GM06990 (cell line): ENCODE data around the gene PTPRN2.

Experiments
- DNase-seq: peaks from one replicate; pipeline ENCODE4 v3.0.0-alpha.2; 2011; ENCODE audit not compliant: insufficient read length; ENCODE audit errors: extremely low read depth
- H3K27me3 ChIP-seq: replicated peaks from 2 replicates; pipeline ENCODE4 v1.6.0; 2011; ENCODE audit warnings: low read length; ENCODE audit not compliant: control insufficient read depth, insufficient read depth
- H3K36me3 ChIP-seq: 2 replicates; pipeline ENCODE4 v1.5.1; 2011; ENCODE audit warnings: low read length; ENCODE audit not compliant: control insufficient read depth, insufficient read depth
- H3K4me3 ChIP-seq: replicated peaks from 2 replicates; pipeline ENCODE4 v1.5.1; 2011; ENCODE audit warnings: low read depth, mild to moderate bottlenecking, control low read depth, low read length
- CTCF ChIP-seq: IDR thresholded peaks from 2 replicates; pipeline ENCODE4 v1.5.1; 2011; ENCODE audit warnings: low read length, control low read depth, mild to moderate bottlenecking, inconsistent platforms; ENCODE audit not compliant: insufficient read depth, poor library complexity, severe bottlenecking

The PTPRN2 gene

GRCh38 chr7:157971501-157971900 is 616.1 kb downstream of the PTPRN2 start:
- DNase-seq: no peak
- no peaks in the 10 kb centered on the region for H3K36me3 ChIP-seq
- TF ChIP-seq CTCF: no peak
- no peak overlapping the region for H3K4me3 ChIP-seq
- H3K27me3 ChIP-seq: no peaks in the 10 kb centered on the region

DNA sequence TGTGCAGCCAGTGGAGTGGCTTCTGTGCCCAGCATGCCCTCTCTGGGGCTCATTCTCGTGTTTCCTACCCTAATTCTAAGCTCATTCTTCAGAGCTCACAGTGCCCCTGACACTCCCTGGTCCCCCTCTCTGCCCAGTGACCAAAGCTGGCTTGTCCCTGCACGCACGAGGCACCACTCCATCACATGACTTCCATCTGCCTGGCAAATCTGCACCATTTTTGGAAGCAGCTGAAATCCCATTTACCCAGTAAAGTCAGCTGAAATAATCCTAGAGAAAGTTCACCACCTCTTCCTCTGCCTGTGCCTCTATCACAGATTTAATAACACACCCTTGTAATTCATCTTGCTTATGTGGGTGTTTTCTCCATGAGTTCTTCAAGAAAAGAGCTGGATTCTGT is 616.9 kb downstream of the PTPRN2 start:
- Histone ChIP-seq H3K27me3 (no peaks in the 10 kb centered on the region), H3K4me3 (no peak overlapping the region), H3K36me3 (no peaks in the 10 kb centered on the region)
- TF ChIP-seq CTCF: no peak
- DNase-seq: no peak

DNA sequence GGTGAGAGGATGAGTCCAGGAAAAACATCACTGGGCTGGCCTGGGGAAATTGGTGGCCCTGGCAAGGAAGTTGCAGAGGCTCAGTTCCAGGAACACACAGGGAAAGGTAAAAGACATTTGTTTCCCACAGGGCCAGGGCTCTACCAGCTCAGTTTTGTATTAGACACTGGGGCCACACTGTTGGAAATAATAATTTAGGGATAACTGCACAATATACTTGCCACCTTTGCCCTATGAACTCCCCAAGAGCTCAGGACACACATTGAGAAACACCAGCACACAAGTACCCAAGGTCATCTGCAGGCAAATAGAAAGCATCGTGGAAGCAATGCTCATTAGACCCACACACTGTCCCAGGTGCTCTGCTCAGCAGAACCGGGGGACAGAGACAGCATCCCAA is 617.6 kb downstream of the PTPRN2 start:
- Histone ChIP-seq H3K27me3 (no peaks in the 10 kb centered on the region), H3K4me3 (no peak overlapping the region), H3K36me3 (no peaks in the 10 kb centered on the region)
- no peak for DNase-seq
- no peak for TF ChIP-seq CTCF

DNA sequence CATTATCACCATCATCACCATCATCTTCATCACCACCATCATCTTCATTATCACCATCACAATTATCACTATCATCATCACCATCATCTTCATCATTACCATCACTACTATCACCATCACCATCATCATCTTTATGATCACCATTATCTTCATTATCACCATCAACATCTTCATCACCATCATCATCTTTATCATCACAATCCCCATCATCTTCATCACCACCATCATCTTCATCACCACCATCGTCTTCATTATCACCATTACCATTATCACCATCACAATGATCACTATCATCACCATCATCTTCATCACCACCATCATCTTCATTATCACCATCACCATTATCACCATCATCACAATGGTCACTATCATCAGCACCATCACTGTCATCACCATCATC is 621.1 kb downstream of the PTPRN2 start:
- DNase-seq: no peak
- no peaks in the 10 kb centered on the region for H3K36me3 ChIP-seq
- no peak overlapping the region for H3K4me3 ChIP-seq
- TF ChIP-seq CTCF: no peak
- no peaks in the 10 kb centered on the region for H3K27me3 ChIP-seq

GRCh38 chr7:157964521-157964920 is 623.1 kb downstream of the PTPRN2 start:
- Histone ChIP-seq H3K36me3 (no peaks in the 10 kb centered on the region), H3K27me3 (no peaks in the 10 kb centered on the region), H3K4me3 (no peak overlapping the region)
- DNase-seq: no peak
- TF ChIP-seq CTCF: no peak

- H3K27me3 ChIP-seq: no peaks in the 10 kb centered on the region
- no peak overlapping the region for H3K4me3 ChIP-seq
- no peak for TF ChIP-seq CTCF
- DNase-seq: no peak
- H3K36me3 ChIP-seq: no peaks in the 10 kb centered on the region
These were observed 623.6 kb downstream of the PTPRN2 start for GRCh38 chr7:157964016-157964415.
